ENCODE data around the gene LRRC28.

Gene LRRC28

DNA sequence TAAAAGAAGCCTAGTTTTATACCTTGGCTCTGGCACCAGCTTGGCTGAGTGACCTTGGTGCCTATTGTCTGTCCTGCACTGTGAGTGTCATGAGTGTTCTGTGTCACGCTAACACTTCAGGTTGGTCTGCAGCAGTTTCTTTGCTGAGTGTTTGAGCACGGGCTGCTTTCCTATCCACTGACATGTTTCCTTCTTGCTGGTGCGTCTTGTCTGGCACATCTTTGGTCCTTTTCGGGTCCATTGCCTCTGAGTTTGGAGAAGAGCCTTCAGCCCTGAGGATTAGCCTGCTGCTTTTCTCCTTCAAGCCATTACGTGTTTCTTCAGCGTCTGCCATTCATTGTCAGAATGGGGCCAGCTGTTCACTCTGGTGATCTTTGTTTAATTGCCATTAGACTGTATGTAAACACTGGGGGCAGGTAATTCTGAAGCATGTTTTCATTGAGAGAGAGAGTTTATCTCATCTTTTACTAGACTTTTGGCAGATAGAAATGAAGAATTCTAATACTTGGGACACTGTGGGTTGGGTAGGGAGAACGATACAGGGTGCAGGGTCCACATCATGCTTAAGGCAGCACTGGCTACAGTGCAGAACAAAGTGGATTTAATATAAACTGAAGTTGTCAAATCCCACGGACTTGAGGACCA, 55.5 kb downstream of the LRRC28 start:
- H3K4me2 ChIP-seq (ENCODE audit: low read length): no peak overlapping the region
- H3K4me3 ChIP-seq (ENCODE audit: low read length): no peak overlapping the region
- no peaks in the 10 kb centered on the region for H3K36me3 ChIP-seq (ENCODE audit: control insufficient read depth, low read length)
- no peaks in the 10 kb centered on the region for H3K4me1 ChIP-seq (ENCODE audit: control insufficient read depth, low read length)
- no peaks in the 10 kb centered on the region for H3K27me3 ChIP-seq (ENCODE audit: control insufficient read depth, low read length)
- H4K20me1 ChIP-seq (ENCODE audit: control insufficient read depth, insufficient read depth, low read depth, low read length): no peaks in the 10 kb centered on the region
- no peak for TF ChIP-seq EZH2phosphoT487 (IDR thresholded peaks at IDR 0.05; ENCODE audit: borderline replicate concordance, low read length)
- TF ChIP-seq, protein P1, sequence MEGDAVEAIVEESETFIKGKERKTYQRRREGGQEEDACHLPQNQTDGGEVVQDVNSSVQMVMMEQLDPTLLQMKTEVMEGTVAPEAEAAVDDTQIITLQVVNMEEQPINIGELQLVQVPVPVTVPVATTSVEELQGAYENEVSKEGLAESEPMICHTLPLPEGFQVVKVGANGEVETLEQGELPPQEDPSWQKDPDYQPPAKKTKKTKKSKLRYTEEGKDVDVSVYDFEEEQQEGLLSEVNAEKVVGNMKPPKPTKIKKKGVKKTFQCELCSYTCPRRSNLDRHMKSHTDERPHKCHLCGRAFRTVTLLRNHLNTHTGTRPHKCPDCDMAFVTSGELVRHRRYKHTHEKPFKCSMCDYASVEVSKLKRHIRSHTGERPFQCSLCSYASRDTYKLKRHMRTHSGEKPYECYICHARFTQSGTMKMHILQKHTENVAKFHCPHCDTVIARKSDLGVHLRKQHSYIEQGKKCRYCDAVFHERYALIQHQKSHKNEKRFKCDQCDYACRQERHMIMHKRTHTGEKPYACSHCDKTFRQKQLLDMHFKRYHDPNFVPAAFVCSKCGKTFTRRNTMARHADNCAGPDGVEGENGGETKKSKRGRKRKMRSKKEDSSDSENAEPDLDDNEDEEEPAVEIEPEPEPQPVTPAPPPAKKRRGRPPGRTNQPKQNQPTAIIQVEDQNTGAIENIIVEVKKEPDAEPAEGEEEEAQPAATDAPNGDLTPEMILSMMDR (IDR thresholded peaks at IDR 0.05; ENCODE audit: low read depth, low read length, poor library complexity, severe bottlenecking): no peak
- H3K79me2 ChIP-seq (ENCODE audit: control insufficient read depth, low read length): no peaks in the 10 kb centered on the region
- no peak overlapping the region for H3K27ac ChIP-seq (ENCODE audit: low read depth, low read length)
- H3F3A ChIP-seq (ENCODE audit: control insufficient read depth, insufficient read depth): no peaks in the 10 kb centered on the region
- H3K9me2 ChIP-seq (replicated peaks; ENCODE audit: control insufficient read depth, low read length): no peaks in the 10 kb centered on the region
- no peaks in the 10 kb centered on the region for H3K9me3 ChIP-seq (ENCODE audit: control insufficient read depth, insufficient read depth, low read length)

DNA sequence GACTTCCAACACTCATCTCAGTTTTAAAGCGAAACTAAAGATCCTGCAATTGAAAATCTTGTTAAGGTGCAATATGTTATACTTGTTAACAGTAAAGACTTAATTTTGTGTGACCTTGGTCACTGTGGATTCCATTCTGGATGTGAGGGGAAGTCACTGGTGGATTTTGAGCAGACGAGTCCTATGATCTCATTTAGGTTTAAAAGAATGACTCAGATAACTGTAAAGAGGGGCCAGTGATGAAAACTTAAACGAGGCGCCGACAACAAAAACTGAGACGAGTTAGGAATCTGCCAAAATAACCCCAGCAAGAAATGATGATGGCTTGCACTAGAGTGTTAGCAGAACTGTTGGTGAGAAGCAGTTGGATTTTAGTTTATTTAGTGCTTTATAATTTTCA, 56.5 kb downstream of the LRRC28 start:
- Histone ChIP-seq H3K36me3 (ENCODE audit: control insufficient read depth, low read length) (no peaks in the 10 kb centered on the region), H3K9me3 (ENCODE audit: control insufficient read depth, insufficient read depth, low read length) (peaks cover 5% of the 10 kb centered on the region; the same call in 1 of the 2 replicates), H3K4me2 (ENCODE audit: low read length) (no peak overlapping the region), H3K27me3 (ENCODE audit: control insufficient read depth, low read length) (no peaks in the 10 kb centered on the region), H3K79me2 (ENCODE audit: control insufficient read depth, low read length) (no peaks in the 10 kb centered on the region), H3K4me1 (ENCODE audit: control insufficient read depth, low read length) (no peaks in the 10 kb centered on the region), H4K20me1 (ENCODE audit: control insufficient read depth, insufficient read depth, low read depth, low read length) (no peaks in the 10 kb centered on the region), H3K4me3 (ENCODE audit: low read length) (no peak overlapping the region), H3F3A (ENCODE audit: control insufficient read depth, insufficient read depth) (no peaks in the 10 kb centered on the region), H3K27ac (ENCODE audit: low read depth, low read length) (no peak overlapping the region), H3K9me2 (replicated peaks; ENCODE audit: control insufficient read depth, low read length) (no peaks in the 10 kb centered on the region)
- TF ChIP-seq, protein P1 (IDR thresholded peaks at IDR 0.05; ENCODE audit: low read depth, low read length, poor library complexity, severe bottlenecking): no peak
- no peak for TF ChIP-seq EZH2phosphoT487 (IDR thresholded peaks at IDR 0.05; ENCODE audit: borderline replicate concordance, low read length)

DNA sequence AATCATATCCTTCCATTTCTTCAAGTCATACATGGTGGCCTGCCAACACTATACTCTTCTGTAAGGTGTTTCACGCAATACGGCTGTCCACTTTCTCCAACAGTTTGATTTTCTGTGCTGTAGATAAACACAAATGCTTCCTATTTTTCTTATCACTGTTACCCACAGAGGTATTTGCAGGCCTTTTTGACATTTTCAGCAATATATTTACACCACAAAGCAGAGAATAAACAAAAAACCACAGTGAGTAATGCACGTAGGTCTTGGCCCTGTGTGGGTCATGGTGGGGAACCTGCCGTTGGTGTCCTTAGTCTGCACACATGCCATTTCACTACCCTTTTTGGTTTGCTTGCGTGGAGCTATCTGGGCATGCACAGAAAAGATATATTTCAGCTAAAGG, 59.5 kb downstream of the LRRC28 start:
- H3K27me3 ChIP-seq (ENCODE audit: control insufficient read depth, low read length): no peaks in the 10 kb centered on the region
- no peak overlapping the region for H3K4me3 ChIP-seq (ENCODE audit: low read length)
- no peaks in the 10 kb centered on the region for H3K9me2 ChIP-seq (replicated peaks; ENCODE audit: control insufficient read depth, low read length)
- H3K27ac ChIP-seq (ENCODE audit: low read depth, low read length): no peak overlapping the region
- no peaks in the 10 kb centered on the region for H3K4me1 ChIP-seq (ENCODE audit: control insufficient read depth, low read length)
- no peak overlapping the region for H3K4me2 ChIP-seq (ENCODE audit: low read length)
- H3K9me3 ChIP-seq (ENCODE audit: control insufficient read depth, insufficient read depth, low read length): peaks cover 9% of the 10 kb centered on the region; the same call in 1 of the 2 replicates
- H3K36me3 ChIP-seq (ENCODE audit: control insufficient read depth, low read length): 0 out of 2 replicates have a peak, but pooled peaks cover 2% of the 10 kb centered on the region
- H3F3A ChIP-seq (ENCODE audit: control insufficient read depth, insufficient read depth): no peaks in the 10 kb centered on the region
- H3K79me2 ChIP-seq (ENCODE audit: control insufficient read depth, low read length): no peaks in the 10 kb centered on the region
- H4K20me1 ChIP-seq (ENCODE audit: control insufficient read depth, insufficient read depth, low read depth, low read length): no peaks in the 10 kb centered on the region
- TF ChIP-seq, protein P1 (IDR thresholded peaks at IDR 0.05; ENCODE audit: low read depth, low read length, poor library complexity, severe bottlenecking): no peak
- no peak for TF ChIP-seq EZH2phosphoT487 (IDR thresholded peaks at IDR 0.05; ENCODE audit: borderline replicate concordance, low read length)

Data from DOHH2 (cell line).